Inferior parietal cortex (tissue), 1 donor: Measurements from ENCODE around the gene NRAP.

Experiments
- DNase-seq: peaks from one replicate; pipeline ENCODE4 v3.0.0-alpha.2; 2016; ENCODE audit errors: extremely low spot score

Gene NRAP

DNA sequence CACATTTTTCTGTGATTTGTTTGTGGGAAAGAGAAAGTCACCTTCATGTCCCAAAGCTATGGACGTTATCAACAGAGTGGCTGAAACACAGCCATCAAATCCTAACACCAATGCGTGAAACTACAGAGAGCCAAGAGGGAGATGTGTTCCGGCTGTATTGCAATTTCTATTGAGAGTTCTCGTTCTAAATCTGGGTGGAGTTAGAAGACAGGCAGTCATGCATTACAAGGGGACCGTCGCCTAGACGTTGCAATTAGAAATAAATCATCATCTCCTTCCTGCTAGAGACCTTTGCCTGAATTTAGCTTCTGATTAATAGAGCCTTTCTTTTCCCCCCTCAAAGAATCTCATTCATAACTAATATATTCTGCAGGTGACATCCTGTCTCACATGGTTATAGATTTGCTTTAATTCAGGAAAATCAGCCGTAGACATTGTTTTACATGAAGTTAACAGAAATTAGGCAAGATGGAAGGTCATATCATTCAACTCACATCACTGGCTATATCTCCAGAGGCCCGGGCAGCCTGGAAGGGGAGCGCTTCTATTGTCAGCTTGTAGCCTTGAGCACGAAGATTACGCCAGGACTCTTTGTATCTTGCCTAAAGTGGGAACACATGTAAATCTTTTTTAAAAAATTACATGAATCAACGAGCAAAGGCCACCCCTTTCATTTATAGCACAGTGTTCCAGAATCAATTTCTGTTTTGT is 58.4 kb downstream of the NRAP start:
- no peak for DNase-seq

DNA sequence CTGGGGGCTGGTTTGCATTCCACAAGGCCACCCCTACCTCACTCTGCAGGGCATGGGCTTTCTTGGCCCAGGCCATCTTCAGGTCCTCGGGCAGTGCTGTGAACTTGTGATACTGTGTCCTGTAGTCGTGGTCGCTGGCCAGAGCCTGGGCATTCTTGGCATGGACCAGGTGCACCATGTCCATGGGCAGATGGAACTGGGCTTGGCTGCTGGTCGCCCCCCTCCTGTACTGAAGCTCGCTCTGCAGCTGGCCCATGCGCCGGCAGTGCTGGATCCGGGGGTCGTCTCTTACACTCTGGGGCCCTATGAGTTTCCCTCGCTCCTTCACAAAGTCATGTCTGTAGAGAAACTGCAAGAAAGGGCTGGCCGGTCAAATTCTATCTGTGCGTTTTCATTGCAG is 59.3 kb downstream of the NRAP start:
- DNase-seq: no peak

DNA sequence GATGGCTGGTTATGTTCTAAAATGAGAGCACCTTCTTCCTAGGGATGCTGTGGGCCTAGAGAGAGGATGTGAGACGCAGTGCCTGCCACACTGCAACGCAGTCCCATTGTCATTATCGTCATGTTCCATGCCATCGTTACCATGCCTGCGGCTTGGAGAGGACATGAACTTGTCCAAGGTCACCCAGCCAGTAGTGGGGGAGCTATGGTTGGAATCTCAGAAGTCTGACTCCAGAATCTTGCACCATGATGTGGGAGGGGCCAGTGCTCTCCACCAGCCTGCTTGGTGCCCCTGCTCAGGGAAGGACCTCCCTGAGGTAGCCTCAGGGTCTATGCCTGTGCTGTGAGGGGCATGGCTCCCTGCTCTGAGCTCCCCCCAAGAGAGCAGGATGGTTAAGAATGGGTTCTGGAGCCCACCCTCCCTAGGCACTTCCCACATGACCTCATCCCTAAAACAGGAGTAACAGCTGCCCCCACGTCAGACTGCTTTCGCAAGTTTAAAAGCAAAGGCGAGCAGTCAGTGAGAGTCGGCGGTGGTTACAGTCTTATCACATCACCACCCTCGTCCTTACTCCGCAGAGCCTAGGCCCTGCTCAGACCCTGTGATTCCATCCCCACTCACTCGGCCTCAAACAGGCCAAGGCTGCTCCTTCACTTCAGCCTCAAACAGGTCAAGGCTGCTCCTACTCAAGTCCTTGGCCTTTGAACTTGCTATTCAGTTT is 60.6 kb downstream of the NRAP start:
- no peak for DNase-seq

DNA sequence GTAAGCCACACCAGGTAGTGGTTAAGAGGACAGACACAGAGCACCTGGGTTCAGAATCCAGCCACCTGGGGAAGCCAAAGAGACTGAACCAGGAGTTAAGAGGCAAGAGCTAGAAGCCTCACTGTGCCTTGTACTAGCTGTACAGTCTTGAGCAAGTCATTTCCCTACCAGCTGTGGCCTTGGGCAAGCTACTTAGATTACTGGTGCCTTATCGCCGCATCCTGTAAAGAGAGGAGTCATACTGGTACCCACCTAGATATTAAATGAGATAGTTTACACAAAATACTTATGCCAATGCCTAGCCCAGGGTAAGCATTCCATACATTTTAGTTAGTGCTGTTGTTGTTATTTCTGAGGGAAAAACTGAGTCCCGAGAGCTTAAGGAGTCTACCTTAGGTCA is 63.3 kb downstream of the NRAP start:
- DNase-seq: no peak

DNA sequence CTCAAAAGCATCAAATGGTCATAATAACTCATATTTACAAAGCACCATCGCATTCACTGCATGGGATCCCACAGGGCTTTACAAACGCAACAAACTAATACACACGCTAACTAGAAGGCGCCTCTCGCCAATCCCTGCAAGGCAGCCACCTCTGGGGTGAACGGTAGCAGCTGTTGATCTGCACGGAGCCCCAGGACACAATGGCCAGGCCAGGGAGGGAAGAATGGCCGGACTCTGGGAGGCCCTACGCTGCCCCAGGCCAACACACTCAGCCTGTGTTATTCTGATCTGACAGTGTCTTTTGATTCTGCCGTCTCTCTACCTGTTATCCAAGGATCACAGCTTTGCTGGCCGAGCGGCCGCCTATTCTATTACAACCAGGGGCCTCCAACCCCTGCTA is 69.2 kb downstream of the NRAP start:
- DNase-seq: no peak

DNA sequence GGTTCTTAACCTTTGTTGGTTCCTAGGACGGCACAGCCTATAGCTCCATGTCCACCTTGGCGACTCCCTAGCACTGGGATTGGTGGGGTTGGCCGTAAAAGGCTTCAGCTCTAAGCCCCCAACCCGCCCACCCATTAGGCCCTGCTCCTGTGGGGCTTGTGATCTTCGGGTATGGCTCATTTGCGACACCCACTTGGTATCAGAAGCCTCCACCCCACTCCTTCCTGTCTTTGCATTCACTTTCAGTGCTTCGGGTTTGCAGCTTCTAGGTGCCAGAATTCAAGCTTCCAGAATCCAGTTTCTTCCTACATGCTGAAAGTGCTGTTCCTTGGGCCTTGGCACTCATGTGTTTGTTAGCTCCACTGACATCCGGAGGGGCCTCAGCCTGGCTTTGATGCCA is 71.5 kb downstream of the NRAP start:
- no peak for DNase-seq

DNA sequence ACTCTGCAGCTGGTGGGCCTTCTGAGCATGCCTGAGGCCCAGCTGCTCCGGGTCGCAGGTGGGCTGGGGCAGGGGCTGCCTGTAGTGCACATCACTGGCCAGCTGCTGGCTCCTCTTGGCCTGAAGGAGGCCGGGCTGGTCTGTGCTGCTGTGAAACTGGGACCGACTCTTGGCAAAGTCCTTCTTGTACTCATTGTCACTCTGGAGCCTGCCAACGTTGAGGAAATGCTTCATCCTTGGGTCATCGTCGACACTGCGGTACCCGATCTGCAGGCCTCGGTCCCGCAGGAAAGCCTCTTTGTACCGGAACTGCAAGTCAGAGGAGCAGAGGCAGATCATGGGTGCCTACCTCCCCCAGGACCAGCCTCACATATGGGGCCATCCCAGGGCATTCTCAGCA is 73.3 kb downstream of the NRAP start:
- no peak for DNase-seq

DNA sequence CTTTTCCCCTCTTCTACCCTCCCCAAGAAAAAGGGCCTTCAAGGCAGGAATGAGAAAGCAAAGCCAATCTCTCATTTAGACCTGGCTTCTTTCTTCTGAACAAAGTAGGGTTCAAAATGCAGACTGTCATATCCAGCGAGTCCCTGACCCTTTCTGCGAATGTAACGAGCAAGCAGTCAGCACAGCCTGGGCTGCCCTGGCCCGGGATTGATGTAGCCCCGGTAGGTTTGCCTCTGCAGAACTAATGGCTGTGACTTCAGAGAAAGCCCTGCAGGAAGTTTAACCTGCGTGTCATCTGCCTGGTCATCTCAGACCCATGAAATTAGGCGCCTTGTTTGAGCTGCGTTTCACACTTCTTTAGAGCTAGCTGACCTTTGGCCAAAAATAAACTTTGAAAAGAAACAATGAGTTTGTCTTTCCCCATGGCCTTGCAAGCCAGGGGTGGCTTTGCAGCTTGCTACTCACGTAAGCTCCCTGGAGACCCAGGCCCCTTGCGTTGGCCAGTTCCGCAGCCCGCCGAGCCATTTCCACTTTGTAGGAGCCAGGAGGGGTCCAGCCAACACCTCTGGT is 74.6 kb downstream of the NRAP start:
- DNase-seq: no peak

DNA sequence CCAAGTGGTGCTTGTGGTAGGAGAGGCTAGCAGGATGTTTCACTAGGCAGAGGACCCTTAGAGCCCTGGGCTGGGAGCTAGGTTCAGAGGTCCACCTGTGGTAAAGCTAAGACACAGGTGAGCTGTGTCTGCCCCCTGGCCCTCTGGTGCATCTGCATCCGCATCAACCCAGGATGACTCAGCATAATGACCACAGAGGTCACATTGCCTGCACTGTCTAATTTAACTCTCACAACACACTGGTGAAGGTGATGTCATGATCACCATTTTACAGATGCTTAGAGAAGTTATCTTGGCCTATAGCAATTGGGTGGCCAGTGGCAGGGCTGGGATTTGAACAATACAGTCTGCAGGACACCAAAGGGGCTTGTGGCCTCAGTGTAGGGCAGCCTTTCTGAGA is 77.9 kb downstream of the NRAP start:
- DNase-seq: no peak

DNA sequence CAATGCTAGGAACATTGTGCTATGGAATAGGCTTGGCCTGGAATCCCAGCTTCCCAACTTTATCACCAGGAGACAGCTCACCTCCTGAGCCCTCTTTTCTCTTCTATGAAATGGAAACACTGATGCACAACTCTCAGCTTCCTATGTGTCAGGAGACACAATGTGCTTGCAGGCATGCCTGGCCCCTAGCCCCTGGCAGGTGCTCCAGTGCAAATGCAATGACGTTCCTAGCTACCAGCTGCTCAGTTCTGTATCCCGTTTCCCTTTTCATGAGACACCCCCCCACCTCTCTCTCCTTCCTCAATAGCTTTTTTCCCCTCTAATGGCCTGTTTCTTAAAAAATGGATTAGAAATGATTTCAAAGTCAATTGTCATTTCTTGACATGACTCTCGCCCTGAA is 80.3 kb downstream of the NRAP start:
- DNase-seq: no peak

DNA sequence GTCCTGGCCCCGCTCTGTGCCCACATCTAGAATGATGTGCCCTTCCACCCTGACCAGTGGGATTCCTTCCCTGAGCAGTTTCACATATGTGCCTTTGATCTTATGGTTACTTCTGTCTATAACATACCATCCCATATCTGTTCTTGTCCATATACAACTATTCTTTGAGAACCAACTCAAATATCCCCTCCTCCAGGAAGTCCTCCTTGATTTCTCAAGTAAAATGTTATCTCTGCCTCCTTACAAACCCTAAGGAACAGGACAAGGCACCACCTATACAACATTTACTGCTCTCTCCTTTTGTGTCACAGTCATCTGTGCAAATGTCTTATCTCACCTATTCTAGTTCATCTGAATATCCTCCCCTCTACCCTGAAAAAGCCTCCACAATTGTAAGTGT is 82.7 kb downstream of the NRAP start:
- no peak for DNase-seq

DNA sequence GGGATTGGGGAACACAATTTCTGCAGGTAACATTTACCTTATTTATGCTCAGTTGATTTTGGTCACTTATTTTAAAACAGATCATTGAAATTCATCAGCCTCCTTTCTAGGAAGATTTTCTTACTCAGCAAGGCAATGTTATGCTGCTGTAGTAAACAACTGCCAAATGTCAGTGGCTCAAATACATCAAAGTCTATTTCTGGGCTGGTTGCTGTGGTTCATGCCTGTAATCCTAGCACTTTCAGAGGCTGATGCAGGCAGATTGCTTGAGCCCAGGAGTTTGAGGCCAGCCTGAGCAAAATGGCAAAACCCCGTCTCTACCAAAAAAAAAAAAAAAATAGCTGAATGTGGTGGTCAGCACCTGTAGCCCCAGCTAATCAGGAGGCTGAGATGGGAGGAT is 85.1 kb downstream of the NRAP start:
- no peak for DNase-seq

DNA sequence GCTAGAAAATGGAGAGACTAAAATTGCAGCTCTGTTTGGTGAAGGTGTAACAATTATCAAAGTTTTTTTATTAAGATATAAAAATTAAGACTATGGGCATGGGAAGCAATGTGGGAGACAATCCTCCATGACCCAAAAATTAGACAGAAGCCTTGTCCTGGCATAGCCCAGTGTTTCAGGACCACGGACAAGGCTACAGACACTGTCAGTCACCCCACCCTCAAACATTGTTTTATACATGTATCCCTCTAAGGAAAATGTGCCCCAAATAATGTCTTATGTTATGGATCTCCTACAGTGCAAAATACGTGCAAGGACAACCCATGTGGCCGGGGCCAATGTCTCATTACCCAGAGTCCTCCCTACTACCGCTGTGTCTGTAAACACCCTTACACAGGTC is 87.0 kb downstream of the NRAP start:
- no peak for DNase-seq

DNA sequence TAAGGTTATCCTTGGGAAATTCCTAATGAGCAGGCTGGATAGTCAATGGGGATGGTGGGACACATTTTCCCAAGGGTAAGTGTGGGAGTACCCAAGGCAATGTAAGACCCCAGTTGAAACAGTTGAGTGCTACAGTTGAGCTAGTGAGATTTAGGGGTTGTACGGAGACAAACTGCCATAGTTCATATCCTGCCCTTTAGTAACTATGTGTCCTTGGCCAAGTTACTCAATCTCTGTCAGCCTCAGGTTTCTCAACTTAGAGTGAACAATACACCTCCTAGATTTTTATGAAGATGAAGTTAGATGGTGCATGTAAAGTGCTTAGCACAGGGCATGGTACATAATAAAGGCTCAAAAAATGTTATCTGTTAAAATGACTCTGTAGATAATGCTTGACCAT is 90.5 kb downstream of the NRAP start:
- DNase-seq: no peak

DNA sequence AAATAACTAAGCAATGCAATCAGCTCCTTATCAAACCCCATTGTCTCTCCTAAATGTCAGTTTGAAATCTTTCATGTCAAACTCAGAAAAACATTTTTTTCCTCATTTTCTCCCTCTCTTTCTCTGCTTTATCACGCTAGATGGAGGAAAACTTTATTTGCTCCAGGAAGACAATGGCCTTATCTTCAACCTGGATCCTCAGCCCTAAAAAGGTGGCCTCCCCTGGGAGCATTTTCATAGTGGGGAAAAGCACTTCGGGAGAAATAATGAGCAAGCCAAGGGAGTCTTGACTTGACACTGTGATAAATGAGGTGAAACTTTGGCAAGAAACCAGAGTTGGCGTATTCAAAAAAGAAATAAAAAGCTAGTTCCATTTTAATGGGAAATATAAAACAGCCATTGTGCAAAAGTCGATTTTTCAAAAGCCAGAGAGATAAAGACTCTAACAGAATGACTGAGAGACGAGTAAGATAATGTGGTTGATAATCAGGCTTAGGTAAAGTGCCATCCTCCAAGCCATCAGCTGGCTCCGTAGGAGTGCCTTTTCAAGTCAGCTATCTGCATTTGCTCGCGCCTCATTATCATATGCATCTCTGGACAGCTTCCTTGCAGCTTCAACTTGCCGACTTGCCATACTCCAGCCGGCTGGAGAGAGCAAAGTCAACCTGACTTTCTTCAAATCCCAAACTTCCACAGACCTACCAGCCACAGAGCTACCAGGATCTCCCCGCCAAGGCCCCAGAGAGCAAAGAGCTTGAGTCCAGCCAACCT is 91.1 kb downstream of the NRAP start:
- no peak for DNase-seq

DNA sequence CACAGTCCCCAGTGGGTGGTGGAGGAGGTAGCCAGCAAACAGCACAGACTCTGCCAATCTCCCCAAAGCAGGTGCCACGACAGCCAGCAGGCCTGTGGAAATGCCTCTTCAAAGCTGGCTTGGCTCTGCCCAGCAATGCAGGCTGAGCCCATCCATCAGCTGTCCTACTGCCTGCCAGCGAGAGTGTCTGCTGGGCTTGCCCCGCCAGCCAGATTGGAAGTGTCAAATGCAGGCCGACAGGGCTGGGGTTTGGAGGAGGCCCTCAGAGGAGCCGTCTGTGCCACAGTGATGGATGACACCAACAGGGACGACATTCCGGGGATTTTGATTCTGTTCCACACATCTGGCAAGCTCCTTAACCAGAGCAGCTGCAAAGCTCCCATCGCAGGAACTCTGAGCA is 94.3 kb downstream of the NRAP start:
- DNase-seq: no peak

DNA sequence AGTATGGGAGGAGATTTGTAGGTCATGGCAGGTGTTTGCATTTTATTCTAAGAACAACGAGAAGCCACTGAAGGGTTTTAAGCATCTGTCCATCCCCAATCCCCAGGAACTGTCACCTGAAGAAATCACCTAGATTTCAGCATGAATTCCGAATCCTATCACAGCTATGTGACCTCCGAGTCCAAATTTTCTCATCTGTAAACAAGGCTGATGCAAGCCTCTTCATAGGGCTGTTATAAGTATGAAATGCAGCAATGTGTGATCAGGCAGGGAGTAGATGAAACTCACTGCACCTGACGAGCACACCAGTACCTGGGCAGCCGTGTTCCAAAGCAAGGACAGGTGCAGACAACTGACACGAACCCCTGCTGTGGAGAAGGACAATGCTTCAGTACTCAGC is 97.0 kb downstream of the NRAP start:
- no peak for DNase-seq

DNA sequence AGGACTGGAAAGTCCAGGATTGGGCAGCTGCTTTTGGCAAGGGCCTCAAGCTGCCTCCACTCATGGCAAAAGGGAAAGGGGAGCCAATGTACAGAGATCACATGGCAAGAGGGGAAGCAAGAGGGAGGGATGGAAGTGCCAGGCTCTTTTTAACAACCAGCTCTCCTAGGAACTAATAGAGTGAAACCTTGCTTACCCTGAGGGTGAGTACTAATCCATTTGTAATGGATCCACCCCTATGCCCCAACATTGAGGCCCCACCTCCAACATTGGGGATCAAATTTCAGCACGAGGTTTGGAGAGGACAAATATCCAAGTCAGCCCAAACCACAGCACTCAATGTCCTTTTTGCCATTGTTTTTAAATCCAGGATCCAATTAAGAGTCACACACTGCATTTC is 98.5 kb downstream of the NRAP start:
- DNase-seq: no peak

DNA sequence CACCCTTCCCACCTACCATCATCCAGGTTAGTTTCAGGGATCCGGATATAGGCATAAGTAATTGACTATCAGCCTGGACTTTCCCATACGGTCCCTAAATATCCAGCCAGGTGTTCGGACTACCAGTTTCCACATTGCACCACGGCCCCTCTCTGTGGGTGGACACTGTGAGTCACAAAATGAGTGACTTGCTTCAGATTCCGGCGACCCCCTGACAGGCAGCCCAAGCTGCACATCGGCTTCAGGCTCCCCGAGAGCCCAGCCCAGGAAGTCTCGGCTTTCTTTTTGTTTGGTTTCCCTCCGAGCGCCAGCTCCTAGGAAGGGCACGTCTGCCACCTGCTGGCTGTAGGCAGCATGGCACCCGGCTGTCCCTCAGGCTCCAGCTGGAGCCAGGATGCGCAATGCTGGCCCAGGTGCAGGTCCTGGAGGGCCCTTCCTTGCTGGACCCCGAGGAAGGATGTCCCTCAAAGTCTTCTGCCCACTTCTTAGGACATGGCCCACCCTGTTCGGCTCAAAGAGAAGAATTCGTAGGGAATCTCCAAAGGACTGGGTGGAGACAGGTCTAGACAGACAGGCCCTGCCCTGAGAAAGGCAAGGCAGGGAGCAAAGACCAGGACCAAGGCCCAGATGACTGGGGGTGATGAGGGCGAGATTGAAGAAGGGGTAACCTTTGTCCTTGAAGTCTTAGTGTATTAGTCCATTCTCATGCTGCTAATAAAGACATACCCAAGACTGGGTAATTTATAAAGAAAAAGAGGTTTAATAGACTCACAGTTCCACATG is 100.3 kb downstream of the NRAP start:
- DNase-seq: peak; percentile 78

DNA sequence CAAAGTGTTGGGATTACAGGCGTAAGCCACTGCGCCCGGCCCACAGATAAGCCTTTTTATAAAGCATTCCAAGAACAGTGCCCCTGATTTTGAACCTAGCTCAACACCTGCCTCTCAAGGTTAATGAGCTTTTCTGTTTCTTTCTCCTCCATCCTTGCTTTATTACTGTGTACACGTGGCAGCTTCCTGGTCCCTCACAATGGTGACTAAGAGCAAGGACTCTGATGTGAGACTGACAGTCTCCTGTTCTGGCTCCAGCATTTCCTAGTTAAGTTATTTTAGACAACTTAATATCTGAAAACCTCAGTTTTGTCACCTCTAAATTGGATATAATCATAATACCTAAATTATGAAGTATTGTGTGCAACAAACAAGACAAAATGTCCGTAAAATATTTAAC is 101.1 kb downstream of the NRAP start:
- no peak for DNase-seq

DNA sequence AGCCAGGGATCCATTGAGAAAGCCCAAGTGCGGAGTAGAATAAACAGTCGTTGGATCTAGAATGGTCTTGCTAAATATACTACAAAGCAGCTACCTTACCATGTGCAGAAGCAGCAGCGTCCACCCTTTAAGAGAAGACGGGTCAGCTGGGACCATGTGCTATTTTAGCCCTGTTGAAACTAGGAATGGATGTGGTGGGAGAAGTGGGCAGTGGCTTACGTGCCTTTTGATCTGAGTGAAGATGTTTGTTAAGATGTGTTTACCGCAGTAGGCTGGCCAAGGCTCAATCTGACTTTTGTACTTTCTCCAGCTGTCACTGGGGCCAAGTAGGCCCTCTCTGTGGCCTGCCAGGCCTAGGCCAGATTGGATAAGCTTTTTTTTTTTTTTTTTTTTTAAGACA is 101.8 kb downstream of the NRAP start:
- DNase-seq: no peak

DNA sequence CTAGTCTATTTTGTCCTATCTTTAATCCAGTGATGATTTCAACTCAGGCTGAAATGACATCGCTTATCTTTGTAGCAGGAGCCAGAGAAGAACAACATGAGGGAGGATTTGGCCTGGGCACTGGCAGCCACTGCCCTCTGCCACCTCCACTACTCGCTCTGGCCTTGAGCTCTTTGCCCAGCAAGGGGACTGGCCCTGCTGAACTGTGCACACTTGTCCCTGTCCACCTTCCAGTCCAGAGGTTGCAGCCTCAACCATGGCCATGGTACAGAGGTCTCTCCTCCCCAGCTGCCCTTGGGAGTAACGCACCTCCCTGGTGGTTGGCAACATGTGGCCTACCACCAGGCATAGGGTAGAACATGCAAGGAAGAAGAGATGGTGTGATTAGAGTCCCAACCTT is 102.6 kb downstream of the NRAP start:
- DNase-seq: no peak
